Stimulated activated CD8-positive, alpha-beta memory T cell treated with anti-CD3 and anti-CD28 coated beads, Interleukin-7, amount 100 ng/mL, for 24 hours (primary cell): ENCODE data around the gene CCNY.

ENCODE experiments used
- DNase-seq: peaks from one replicate; pipeline ENCODE4 v3.0.0-alpha.2; 2020; ENCODE audit warnings: low read depth

The CCNY gene

GRCh38 chr10:35486297-35486990 is 150.1 kb downstream of the CCNY start:
- no peak for DNase-seq

- DNase-seq = no peak
Observed at GRCh38 chr10:35487336-35488034, 151.2 kb downstream of the CCNY start.

GRCh38 chr10:35488228-35488627 is 151.9 kb downstream of the CCNY start:
- no peak for DNase-seq

- no peak for DNase-seq
Observed at GRCh38 chr10:35492386-35493195, 156.3 kb downstream of the CCNY start.

GRCh38 chr10:35493196-35494118 is 157.1 kb downstream of the CCNY start:
- no peak for DNase-seq

GRCh38 chr10:35495521-35496119 is 159.3 kb downstream of the CCNY start:
- no peak for DNase-seq

- no peak for DNase-seq
Observed at GRCh38 chr10:35497909-35498308, 161.6 kb downstream of the CCNY start.

GRCh38 chr10:35498693-35499092 is 162.4 kb downstream of the CCNY start:
- no peak for DNase-seq

GRCh38 chr10:35501923-35502322 is 165.6 kb downstream of the CCNY start:
- DNase-seq = no peak

GRCh38 chr10:35502692-35503091 is 166.4 kb downstream of the CCNY start:
- no peak for DNase-seq

- DNase-seq = no peak
Observed at GRCh38 chr10:35503578-35503977, 167.3 kb downstream of the CCNY start.

GRCh38 chr10:35504132-35504531 is 167.8 kb downstream of the CCNY start:
- DNase-seq = no peak

GRCh38 chr10:35505241-35505873 is 169.0 kb downstream of the CCNY start:
- no peak for DNase-seq

- DNase-seq = no peak
Observed at GRCh38 chr10:35506741-35507140, 170.4 kb downstream of the CCNY start.

GRCh38 chr10:35507519-35508109 is 171.3 kb downstream of the CCNY start:
- no peak for DNase-seq

- DNase-seq = no peak
Observed at GRCh38 chr10:35508647-35509046, 172.3 kb downstream of the CCNY start.

- no peak for DNase-seq
Observed at GRCh38 chr10:35510891-35511290, 174.6 kb downstream of the CCNY start.

- DNase-seq = no peak
Observed at GRCh38 chr10:35511647-35512046, 175.3 kb downstream of the CCNY start.

GRCh38 chr10:35516102-35516670 is 179.9 kb downstream of the CCNY start:
- no peak for DNase-seq
